Mesenchymal stem cell (in vitro differentiated cells and primary cell): ENCODE results near the gene ABI3.

Experiments used
- DNase-seq: peaks from one replicate; pipeline ENCODE4 v3.0.0-alpha.2; 2013
- H2AFZ ChIP-seq: one replicate; pipeline ENCODE4 v1.6.1; 2013; ENCODE audit warnings: low read depth, mild to moderate bottlenecking, control low read depth, inconsistent platforms, low read length, moderate library complexity
- H2AK5ac ChIP-seq: 2 replicates; pipeline ENCODE4 v1.6.1; 2013; ENCODE audit warnings: low read length, moderate library complexity, mild to moderate bottlenecking, inconsistent platforms; ENCODE audit not compliant: severe bottlenecking
- H2BK120ac ChIP-seq: one replicate; pipeline ENCODE4 v1.6.1; 2013; ENCODE audit warnings: low read depth, mild to moderate bottlenecking, inconsistent platforms, low read length, moderate library complexity
- H2BK12ac ChIP-seq, 2 experiments: one replicate each; pipeline ENCODE4 v1.6.1; 2013; ENCODE audit warnings: inconsistent platforms in 2 of 2, low read length in 2 of 2, mild to moderate bottlenecking in 2 of 2, moderate library complexity in 2 of 2, control low read depth in 1 of 2
- H2BK15ac ChIP-seq: one replicate; pipeline ENCODE4 v1.6.1; 2013; ENCODE audit warnings: mild to moderate bottlenecking, low read depth, inconsistent platforms; ENCODE audit not compliant: poor library complexity, severe bottlenecking
- H2BK5ac ChIP-seq: 2 replicates; pipeline ENCODE4 v1.6.1; 2013; ENCODE audit warnings: low read depth, mild to moderate bottlenecking, low read length, control low read depth, inconsistent platforms; ENCODE audit not compliant: poor library complexity, severe bottlenecking
- H3K14ac ChIP-seq, 2 experiments: one replicate each; pipeline ENCODE4 v1.6.1; 2013; ENCODE audit warnings: inconsistent platforms in 2 of 2, low read length in 2 of 2, control low read depth in 1 of 2, mild to moderate bottlenecking in 1 of 2, moderate library complexity in 1 of 2
- H3K18ac ChIP-seq, 2 experiments: one replicate each; pipeline ENCODE4 v1.6.1; 2013; ENCODE audit warnings: inconsistent platforms in 2 of 2, low read length in 2 of 2, control low read depth in 1 of 2, low read depth in 1 of 2, mild to moderate bottlenecking in 1 of 2
- H3K23ac ChIP-seq, 2 experiments: one replicate each; pipeline ENCODE4 v1.6.1; 2013; ENCODE audit warnings: inconsistent platforms in 2 of 2, low read length in 2 of 2, mild to moderate bottlenecking in 2 of 2, moderate library complexity in 2 of 2, control low read depth in 1 of 2
- H3K27ac ChIP-seq: 2 replicates; pipeline ENCODE4 v1.5.1; 2013; ENCODE audit warnings: mild to moderate bottlenecking, moderate library complexity, low read length, control low read depth, inconsistent platforms; ENCODE audit not compliant: poor library complexity, severe bottlenecking
- H3K27me3 ChIP-seq, 2 experiments: 2 replicates each; pipeline versions ENCODE4 v1.6.1 to v1.7.0; 2013; ENCODE audit warnings: low read length in 2 of 2, mild to moderate bottlenecking in 2 of 2, moderate library complexity in 2 of 2, control low read depth in 1 of 2, inconsistent platforms in 1 of 2; ENCODE audit not compliant: control insufficient read depth in 1 of 2, insufficient read depth in 1 of 2
- H3K36me3 ChIP-seq, 2 experiments: 2 replicates each; pipeline versions ENCODE4 v1.6.1 to v1.7.0; 2013; ENCODE audit warnings: low read length in 2 of 2, control low read depth in 1 of 2, inconsistent platforms in 1 of 2, low read depth in 1 of 2, mild to moderate bottlenecking in 1 of 2; ENCODE audit not compliant: insufficient read depth in 2 of 2, control insufficient read depth in 1 of 2
- H3K4ac ChIP-seq, 2 experiments: one replicate each; pipeline ENCODE4 v1.6.1; 2013; ENCODE audit warnings: inconsistent platforms in 2 of 2, low read length in 2 of 2, mild to moderate bottlenecking in 2 of 2, moderate library complexity in 2 of 2, control low read depth in 1 of 2, low read depth in 1 of 2
- H3K4me1 ChIP-seq: 2 replicates; pipeline ENCODE4 v1.6.1; 2013; ENCODE audit warnings: low read depth, low read length, control low read depth; ENCODE audit not compliant: control insufficient read depth, insufficient read depth
- H3K4me2 ChIP-seq: 2 replicates; pipeline ENCODE4 v1.6.1; 2013; ENCODE audit warnings: low read length, mild to moderate bottlenecking, inconsistent platforms; ENCODE audit not compliant: poor library complexity, severe bottlenecking
- H3K4me3 ChIP-seq, 2 experiments: 2 replicates each; pipeline versions ENCODE4 v1.5.1 to v1.7.0; 2013; ENCODE audit warnings: low read length in 2 of 2, mild to moderate bottlenecking in 2 of 2, control low read depth in 1 of 2, low read depth in 1 of 2; ENCODE audit not compliant: insufficient read depth in 1 of 2
- H3K79me1 ChIP-seq: replicated peaks from 2 replicates; pipeline ENCODE4 v1.6.1; 2013; ENCODE audit warnings: mild to moderate bottlenecking, control low read depth, low read length, inconsistent platforms; ENCODE audit not compliant: poor library complexity, severe bottlenecking
- H3K9ac ChIP-seq: 2 replicates; pipeline ENCODE4 v1.7.0; 2013; ENCODE audit warnings: mild to moderate bottlenecking, low read length, moderate library complexity
- H3K9me3 ChIP-seq: 2 replicates; pipeline ENCODE4 v1.7.0; 2013; ENCODE audit warnings: mild to moderate bottlenecking, low read length; ENCODE audit not compliant: control insufficient read depth
- H4K8ac ChIP-seq: one replicate; pipeline ENCODE4 v1.6.1; 2013; ENCODE audit warnings: inconsistent platforms, mild to moderate bottlenecking, low read length, moderate library complexity
- H4K91ac ChIP-seq: one replicate; pipeline ENCODE4 v1.6.1; 2013; ENCODE audit warnings: mild to moderate bottlenecking, low read length, inconsistent platforms
- WGBS: methylation state at CpG from one replicate; pipeline ENCODE4 v1.1.7; 2013; ENCODE audit warnings: mixed read lengths; 5-methylcytosine and 5-hydroxymethylcytosine counted together

The ABI3 gene

DNA sequence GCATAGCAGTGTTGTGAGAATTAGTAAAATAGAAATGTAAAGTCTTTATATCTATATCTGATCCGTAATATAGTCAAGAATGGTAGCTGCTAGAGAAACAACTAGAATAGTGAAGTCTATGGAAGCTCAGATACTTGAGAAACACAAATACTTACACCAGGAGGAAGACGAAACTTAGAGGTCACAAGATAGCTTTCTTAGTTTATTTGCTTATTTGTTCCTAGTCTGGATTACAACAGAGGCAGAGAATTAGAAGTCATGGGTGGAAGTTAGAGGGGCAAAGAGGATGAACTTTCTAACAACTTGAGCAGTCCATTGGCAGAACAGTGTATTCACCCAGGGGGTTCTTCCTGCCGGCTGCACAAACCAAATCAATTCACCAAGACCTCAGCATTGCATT lies 14.0 kb upstream of the ABI3 start:
- no peak overlapping the region for H2BK120ac ChIP-seq
- H3K27me3 ChIP-seq, result no peaks in the 10 kb centered on the region
- H3K23ac ChIP-seq, result no peak overlapping the region
- H2BK12ac ChIP-seq, result no peak overlapping the region
- no peak overlapping the region for H2BK15ac ChIP-seq
- 100% methylated on average over 1 of the region's 3 CpGs for WGBS
- H3K4me3 ChIP-seq, result no peak overlapping the region
- no peak overlapping the region for H3K4me2 ChIP-seq
- no peak overlapping the region for H2BK5ac ChIP-seq
- H3K4ac ChIP-seq, result no peak overlapping the region
- no peak overlapping the region for H4K8ac ChIP-seq
- H2AFZ ChIP-seq, result no peak overlapping the region
- peaks cover 11% of the 10 kb centered on the region for H3K4me1 ChIP-seq
- no peaks in the 10 kb centered on the region for H3K9me3 ChIP-seq
- H3K9ac ChIP-seq, result no peak overlapping the region
- H2AK5ac ChIP-seq, result peak overlapping the region; percentile 31
- H3K18ac ChIP-seq, result no peak overlapping the region
- DNase-seq, result no peak
- no peak overlapping the region for H3K27ac ChIP-seq
- H3K14ac ChIP-seq, result no peak overlapping the region
- no peaks in the 10 kb centered on the region for H3K79me1 ChIP-seq
- H4K91ac ChIP-seq, result no peak overlapping the region
- H3K36me3 ChIP-seq, result no peaks in the 10 kb centered on the region

DNA sequence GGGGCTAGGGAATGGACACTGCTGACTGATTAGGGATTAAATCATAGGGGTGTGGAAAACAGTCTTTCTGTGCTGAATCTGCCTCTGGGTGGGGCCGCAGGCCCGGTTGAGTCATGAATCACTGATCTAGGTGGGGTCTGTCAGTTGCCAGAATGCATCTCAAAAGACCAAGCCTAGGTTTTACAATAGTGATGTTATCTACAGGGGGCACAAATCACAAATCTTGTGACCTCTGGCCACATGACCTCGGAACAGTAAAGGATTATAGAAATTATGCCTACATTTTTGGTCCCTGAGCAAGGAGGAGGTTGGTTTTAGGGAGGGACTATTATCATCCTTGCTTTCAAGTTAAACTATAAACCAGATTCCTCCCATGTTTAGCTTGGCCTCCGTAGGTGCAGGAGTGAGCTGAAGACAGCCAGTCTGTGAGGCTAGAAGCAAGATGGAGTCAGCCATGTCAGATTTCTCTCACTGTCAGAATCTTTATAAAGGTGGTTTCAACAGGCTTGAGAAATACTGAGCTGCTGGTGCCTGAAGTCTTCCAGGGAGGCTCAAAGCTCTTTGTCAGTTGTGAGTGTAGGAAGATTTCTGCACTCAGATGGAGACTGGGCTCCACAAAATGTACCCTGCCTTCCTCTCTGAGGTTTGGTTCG lies 13.0 kb upstream of the ABI3 start:
- H3K36me3 ChIP-seq, result no peaks in the 10 kb centered on the region
- no peak overlapping the region for H2AFZ ChIP-seq
- H3K4me3 ChIP-seq, result no peak overlapping the region
- H3K27ac ChIP-seq, result peak overlapping the region; percentile 71
- H3K14ac ChIP-seq, result no peak overlapping the region
- H2BK120ac ChIP-seq, result no peak overlapping the region
- H3K23ac ChIP-seq, result no peak overlapping the region
- no peak overlapping the region for H2BK5ac ChIP-seq
- H3K4me2 ChIP-seq, result no peak overlapping the region
- H3K27me3 ChIP-seq, result no peaks in the 10 kb centered on the region
- H4K91ac ChIP-seq, result no peak overlapping the region
- H3K4me1 ChIP-seq, result peaks cover 11% of the 10 kb centered on the region
- H2BK12ac ChIP-seq, result no peak overlapping the region
- 78% methylated on average over 4 of the region's 5 CpGs for WGBS
- no peak overlapping the region for H4K8ac ChIP-seq
- H2AK5ac ChIP-seq, result no peak overlapping the region
- H3K79me1 ChIP-seq, result no peaks in the 10 kb centered on the region
- no peak for DNase-seq
- H3K9me3 ChIP-seq, result no peaks in the 10 kb centered on the region
- H2BK15ac ChIP-seq, result no peak overlapping the region
- H3K4ac ChIP-seq, result no peak overlapping the region
- H3K18ac ChIP-seq, result no peak overlapping the region
- H3K9ac ChIP-seq, result peak overlapping the region; percentile 1

- no peak overlapping the region for H3K4me3 ChIP-seq
- H3K9ac ChIP-seq, result no peak overlapping the region
- no peak overlapping the region for H2BK5ac ChIP-seq
- H2AFZ ChIP-seq, result no peak overlapping the region
- H4K91ac ChIP-seq, result no peak overlapping the region
- no peak overlapping the region for H3K23ac ChIP-seq
- no peaks in the 10 kb centered on the region for H3K79me1 ChIP-seq
- no peak overlapping the region for H2BK12ac ChIP-seq
- no peaks in the 10 kb centered on the region for H3K9me3 ChIP-seq
- 96% methylated on average over 2 of the region's 2 CpGs for WGBS
- H3K36me3 ChIP-seq, result no peaks in the 10 kb centered on the region
- no peak overlapping the region for H3K4me2 ChIP-seq
- no peak overlapping the region for H4K8ac ChIP-seq
- H3K14ac ChIP-seq, result no peak overlapping the region
- H3K4ac ChIP-seq, result no peak overlapping the region
- peaks cover 0 to 3% of the 10 kb centered on the region in 2 experiments for H3K27me3 ChIP-seq
- no peak overlapping the region for H2AK5ac ChIP-seq
- no peak overlapping the region for H2BK15ac ChIP-seq
- H3K4me1 ChIP-seq, result peaks cover 10% of the 10 kb centered on the region
- H3K27ac ChIP-seq, result no peak overlapping the region
- no peak overlapping the region for H2BK120ac ChIP-seq
- H3K18ac ChIP-seq, result no peak overlapping the region
- DNase-seq, result no peak
Observed at GRCh38 chr17:49198211-49198610, 12.3 kb upstream of the ABI3 start.

DNA sequence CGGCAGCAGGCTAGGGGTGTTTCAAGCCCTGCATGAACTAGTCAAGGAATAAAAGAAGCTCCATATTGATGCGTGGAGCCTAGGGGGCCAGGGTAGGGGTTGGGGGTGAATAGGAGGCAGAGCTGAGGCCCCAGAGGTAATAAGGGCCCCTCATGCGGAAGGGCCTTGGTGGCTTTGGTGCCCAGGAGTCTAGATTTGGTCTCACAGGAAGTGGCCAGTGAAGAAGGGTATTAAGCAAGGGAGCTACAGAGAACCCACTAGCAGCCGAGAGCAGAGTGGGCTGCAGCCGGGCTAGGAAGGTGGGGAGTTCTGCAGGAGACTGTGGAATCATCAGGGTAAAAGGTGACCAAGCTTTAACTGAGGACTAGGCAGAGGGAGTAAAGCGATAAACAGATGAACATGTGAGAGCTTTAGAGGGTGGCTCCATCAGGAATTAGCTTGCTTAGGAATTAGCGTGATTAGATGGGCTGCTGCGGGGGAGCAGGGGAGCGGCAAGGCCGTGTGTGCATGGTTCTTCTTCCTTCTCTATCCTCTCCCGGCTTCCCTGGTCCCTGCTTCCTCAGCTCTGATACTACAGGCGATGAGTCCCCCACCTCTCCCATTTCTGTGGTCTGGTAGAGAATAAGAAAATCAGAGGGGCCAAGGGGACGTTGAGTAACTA lies 10.0 kb upstream of the ABI3 start:
- H2BK12ac ChIP-seq, result no peak overlapping the region
- no peak overlapping the region for H3K4ac ChIP-seq
- no peak overlapping the region for H3K9ac ChIP-seq
- no peak overlapping the region for H3K4me3 ChIP-seq
- H2BK15ac ChIP-seq, result no peak overlapping the region
- H3K23ac ChIP-seq, result no peak overlapping the region
- WGBS, result 96% methylated on average over 9 of the region's 13 CpGs
- H2AFZ ChIP-seq, result no peak overlapping the region
- H2AK5ac ChIP-seq, result no peak overlapping the region
- no peak overlapping the region for H3K4me2 ChIP-seq
- no peak for DNase-seq
- H3K4me1 ChIP-seq, result peaks cover 3% of the 10 kb centered on the region
- no peak overlapping the region for H3K27ac ChIP-seq
- no peaks in the 10 kb centered on the region for H3K79me1 ChIP-seq
- peak overlapping the region; percentile 33 for H2BK5ac ChIP-seq
- H3K9me3 ChIP-seq, result no peaks in the 10 kb centered on the region
- H4K91ac ChIP-seq, result no peak overlapping the region
- H2BK120ac ChIP-seq, result no peak overlapping the region
- no peak overlapping the region for H3K14ac ChIP-seq
- no peak overlapping the region for H3K18ac ChIP-seq
- H3K27me3 ChIP-seq, result peaks cover 0 to 3% of the 10 kb centered on the region in 2 experiments
- H4K8ac ChIP-seq, result no peak overlapping the region
- no peaks in the 10 kb centered on the region for H3K36me3 ChIP-seq
